Body of pancreas (tissue), 4 donors: Measurements from ENCODE around the gene LRRC1.

Source experiments
- POLR2A ChIP-seq, 3 donors: fragments of 450-650 bp; IDR thresholded peaks; one replicate each; pipeline ENCODE4 v1.6.1; 2016; ENCODE audit warnings: antibody characterized with exemption in 3 of 3, mild to moderate bottlenecking in 2 of 3
- TF ChIP-seq, protein P1 (sequence below), 7 experiments: fragments of 450-650 bp in 4 of 7; fragments of 200-600 bp in 3 of 7; sonication (generic) in 3 of 7; IDR thresholded peaks; one replicate each; pipeline ENCODE4 v1.5.1; 2016 to 2019; ENCODE audit warnings: antibody characterized with exemption in 7 of 7

DNA sequence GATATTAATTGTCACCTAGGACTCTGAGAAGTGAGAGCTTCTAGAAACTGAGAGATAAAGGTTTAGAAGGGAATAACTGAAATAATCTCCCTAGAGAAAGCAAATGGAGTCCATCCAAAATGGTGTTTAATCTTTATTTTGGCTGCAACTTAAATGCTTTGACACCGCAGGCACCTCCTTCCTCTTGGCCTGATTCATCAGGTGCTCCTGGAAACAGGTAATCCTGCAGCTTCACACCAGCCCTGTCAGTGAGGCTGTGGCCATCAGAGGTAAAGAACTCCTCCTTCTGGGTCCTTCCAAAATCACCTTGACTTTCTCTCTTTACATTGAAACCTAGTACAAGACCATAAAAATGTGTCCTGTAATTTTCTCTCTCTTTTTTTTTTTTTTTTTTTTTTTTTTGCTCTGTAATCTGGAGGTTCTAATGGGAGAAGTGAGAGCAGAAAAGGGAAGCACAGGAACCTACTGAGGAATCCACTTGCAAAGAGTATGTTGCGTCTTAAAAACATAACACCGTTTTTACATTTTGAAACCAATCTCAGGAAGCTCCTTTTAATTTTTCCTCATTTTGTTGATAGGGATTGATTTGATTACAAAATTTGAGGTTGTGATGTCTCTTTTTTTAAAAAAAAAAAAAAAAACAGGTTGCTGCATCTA, 124.2 kb downstream of the LRRC1 start:
- TF ChIP-seq, protein P1, sequence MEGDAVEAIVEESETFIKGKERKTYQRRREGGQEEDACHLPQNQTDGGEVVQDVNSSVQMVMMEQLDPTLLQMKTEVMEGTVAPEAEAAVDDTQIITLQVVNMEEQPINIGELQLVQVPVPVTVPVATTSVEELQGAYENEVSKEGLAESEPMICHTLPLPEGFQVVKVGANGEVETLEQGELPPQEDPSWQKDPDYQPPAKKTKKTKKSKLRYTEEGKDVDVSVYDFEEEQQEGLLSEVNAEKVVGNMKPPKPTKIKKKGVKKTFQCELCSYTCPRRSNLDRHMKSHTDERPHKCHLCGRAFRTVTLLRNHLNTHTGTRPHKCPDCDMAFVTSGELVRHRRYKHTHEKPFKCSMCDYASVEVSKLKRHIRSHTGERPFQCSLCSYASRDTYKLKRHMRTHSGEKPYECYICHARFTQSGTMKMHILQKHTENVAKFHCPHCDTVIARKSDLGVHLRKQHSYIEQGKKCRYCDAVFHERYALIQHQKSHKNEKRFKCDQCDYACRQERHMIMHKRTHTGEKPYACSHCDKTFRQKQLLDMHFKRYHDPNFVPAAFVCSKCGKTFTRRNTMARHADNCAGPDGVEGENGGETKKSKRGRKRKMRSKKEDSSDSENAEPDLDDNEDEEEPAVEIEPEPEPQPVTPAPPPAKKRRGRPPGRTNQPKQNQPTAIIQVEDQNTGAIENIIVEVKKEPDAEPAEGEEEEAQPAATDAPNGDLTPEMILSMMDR (IDR thresholded peaks at IDR 0.05), result no peak
- TF ChIP-seq POLR2A (IDR thresholded peaks at IDR 0.05), result no peak
